Measurements from ENCODE around the gene ATXN7. TPM values are rescaled to one million over a fixed set of nuclear protein-coding genes. Genes with fewer than 3 reads are reported as not detected.

The ATXN7 gene
- total RNA-seq, 2 experiments from 2014 or later: 27.1 to 58.3 TPM

- no peak for ATAC-seq
- intact Hi-C loops (cut with DNase I, micrococcal nuclease): no loop called here
- no peak for DNase-seq
- no peak overlapping the region for H3K27ac Mint-ChIP-seq
- H3K27me3 Mint-ChIP-seq: no peaks in the 10 kb centered on the region
- H3K4me1 Mint-ChIP-seq: peaks cover 35% of the 10 kb centered on the region
- no peak overlapping the region for H3K4me3 Mint-ChIP-seq
- H3K9me3 Mint-ChIP-seq (ENCODE audit: low read depth): no peaks in the 10 kb centered on the region
- POLR2A ChIA-PET: interaction anchor here (0.7 kb wide), 1 partner anchor 53 kb away, joined by 4 read pairs; no protein-coding TSS in a partner anchor
- CTCF ChIA-PET: interaction anchor here (1.2 to 2.2 kb wide), 3 partner anchors 24 to 64 kb away, joined by 3 to 8 read pairs (median 6); partner anchors contain the start of gene PSMD6
- peaks cover 5% of the 10 kb centered on the region for H3K36me3 Mint-ChIP-seq (ENCODE audit: low read depth)
Observed at GRCh38 chr3:63959146-63959545, 95.5 kb downstream of the ATXN7 start.

GRCh38 chr3:63960048-63960711 lies 96.5 kb downstream of the ATXN7 start:
- DNase-seq: no peak

GRCh38 chr3:63961891-63962290 lies 98.2 kb downstream of the ATXN7 start:
- Mint-ChIP-seq H3K4me3 (no peak overlapping the region), H3K9me3 (ENCODE audit: low read depth) (no peaks in the 10 kb centered on the region), H3K27me3 (no peaks in the 10 kb centered on the region), H3K4me1 (peaks cover 50% of the 10 kb centered on the region), H3K36me3 (ENCODE audit: low read depth) (no peaks in the 10 kb centered on the region), H3K27ac (no peak overlapping the region)
- POLR2A ChIA-PET: no interaction called here
- no peak for DNase-seq
- CTCF ChIA-PET: interaction anchor here (0.6 to 10.3 kb wide), 18 partner anchors 10 to 523 kb away, joined by 3 to 117 read pairs (median 5); partner anchors contain the start of genes C3orf49, PSMD6 and SCAANT1
- intact Hi-C loops (cut with DNase I, micrococcal nuclease): loop anchor here (1.0 to 2.0 kb wide), 3 partner anchors 31 to 61 kb away; partner anchors contain the start of genes PSMD6 (in 1 of the 2) and SCAANT1 (in 1 of the 2)
- peak; percentile 74 for ATAC-seq

More at GRCh38 chr3:63960048-63960711, 96.5 kb downstream of the ATXN7 start:
- no peak for ATAC-seq
- Mint-ChIP-seq H3K4me1 (peaks cover 45% of the 10 kb centered on the region), H3K27me3 (no peaks in the 10 kb centered on the region), H3K4me3 (no peak overlapping the region), H3K36me3 (ENCODE audit: low read depth) (peaks cover 2% of the 10 kb centered on the region), H3K27ac (peak overlapping the region; percentile 52), H3K9me3 (ENCODE audit: low read depth) (no peaks in the 10 kb centered on the region)
- ChIA-PET CTCF (interaction anchor here (0.6 to 10.3 kb wide), 7 partner anchors 9 to 48 kb away, joined by 3 to 117 read pairs (median 5); no protein-coding TSS in a partner anchor), POLR2A (interaction anchor here (0.6 kb wide), 1 partner anchor 1084 kb away, joined by 8 read pairs; no protein-coding TSS in a partner anchor)
- intact Hi-C loops (cut with DNase I, micrococcal nuclease): loop anchor here in 1 of 2 experiments (2.0 kb wide), 1 partner anchor 47 kb away; the partner anchor contains the start of gene SCAANT1

DNA sequence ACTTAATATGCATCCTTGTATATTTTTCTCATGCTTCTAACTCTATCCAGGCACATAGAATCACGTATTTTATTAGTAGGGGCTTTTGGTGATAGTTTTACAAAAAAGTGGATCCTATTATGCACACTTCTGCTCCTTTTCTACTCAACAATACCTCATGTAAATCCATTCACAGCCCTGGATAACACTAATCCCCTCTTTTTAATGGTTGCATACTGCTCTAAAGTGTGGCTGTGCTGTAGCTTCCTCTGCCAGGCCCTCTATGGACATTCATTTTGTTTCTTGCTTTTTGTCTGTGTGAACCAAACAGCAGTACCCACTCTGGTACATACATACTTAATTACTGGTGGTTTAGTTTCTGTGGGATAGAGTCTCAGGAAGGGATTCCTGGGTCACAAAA lies 99.8 kb downstream of the ATXN7 start:
- Mint-ChIP-seq H3K4me3 (no peak overlapping the region), H3K36me3 (ENCODE audit: low read depth) (no peaks in the 10 kb centered on the region), H3K9me3 (ENCODE audit: low read depth) (no peaks in the 10 kb centered on the region), H3K27me3 (no peaks in the 10 kb centered on the region), H3K4me1 (peaks cover 56% of the 10 kb centered on the region), H3K27ac (no peak overlapping the region)
- no peak for ATAC-seq
- DNase-seq: no peak
- POLR2A ChIA-PET: no interaction called here
- intact Hi-C loops (cut with DNase I, micrococcal nuclease): no loop called here
- CTCF ChIA-PET: interaction anchor here (0.7 to 10.3 kb wide), 10 partner anchors 9 to 45 kb away, joined by 3 to 117 read pairs (median 6); no protein-coding TSS in a partner anchor

- Mint-ChIP-seq H3K27ac (peak overlapping the region; percentile 65), H3K27me3 (no peaks in the 10 kb centered on the region), H3K36me3 (ENCODE audit: low read depth) (no peaks in the 10 kb centered on the region), H3K9me3 (ENCODE audit: low read depth) (no peaks in the 10 kb centered on the region), H3K4me3 (no peak overlapping the region), H3K4me1 (peaks cover 63% of the 10 kb centered on the region)
- CTCF ChIA-PET: interaction anchor here (1.0 to 10.3 kb wide), 6 partner anchors 10 to 44 kb away, joined by 3 to 117 read pairs (median 6); no protein-coding TSS in a partner anchor
- intact Hi-C loops (cut with DNase I, micrococcal nuclease): loop anchor here in 1 of 2 experiments (5.0 kb wide), 2 partner anchors 53 to 57 kb away; partner anchors contain the start of genes PSMD6 and SCAANT1
- POLR2A ChIA-PET: interaction anchor here (0.7 to 1.2 kb wide), 2 partner anchors 14 to 37 kb away, joined by 3 to 4 read pairs; no protein-coding TSS in a partner anchor
- DNase-seq (no peak), ATAC-seq (peak; percentile 17)
Observed at GRCh38 chr3:63964681-63965485, 101.2 kb downstream of the ATXN7 start.

GRCh38 chr3:63966007-63966406 lies 102.3 kb downstream of the ATXN7 start:
- H3K27me3 Mint-ChIP-seq: no peaks in the 10 kb centered on the region
- ATAC-seq (no peak), DNase-seq (no peak)
- intact Hi-C loops (cut with DNase I, micrococcal nuclease): loop anchor here in 1 of 2 experiments (2.0 to 5.0 kb wide), 3 partner anchors 15 to 56 kb away; partner anchors contain the start of genes PSMD6 and SCAANT1
- H3K9me3 Mint-ChIP-seq (ENCODE audit: low read depth): no peaks in the 10 kb centered on the region
- H3K27ac Mint-ChIP-seq: no peak overlapping the region
- ChIA-PET CTCF (interaction anchor here (2.3 to 10.3 kb wide), 3 partner anchors 13 to 53 kb away, joined by 7 to 117 read pairs (median 11); no protein-coding TSS in a partner anchor), POLR2A (no interaction called here)
- H3K36me3 Mint-ChIP-seq (ENCODE audit: low read depth): no peaks in the 10 kb centered on the region
- H3K4me3 Mint-ChIP-seq: no peak overlapping the region
- peaks cover 66% of the 10 kb centered on the region for H3K4me1 Mint-ChIP-seq

DNA sequence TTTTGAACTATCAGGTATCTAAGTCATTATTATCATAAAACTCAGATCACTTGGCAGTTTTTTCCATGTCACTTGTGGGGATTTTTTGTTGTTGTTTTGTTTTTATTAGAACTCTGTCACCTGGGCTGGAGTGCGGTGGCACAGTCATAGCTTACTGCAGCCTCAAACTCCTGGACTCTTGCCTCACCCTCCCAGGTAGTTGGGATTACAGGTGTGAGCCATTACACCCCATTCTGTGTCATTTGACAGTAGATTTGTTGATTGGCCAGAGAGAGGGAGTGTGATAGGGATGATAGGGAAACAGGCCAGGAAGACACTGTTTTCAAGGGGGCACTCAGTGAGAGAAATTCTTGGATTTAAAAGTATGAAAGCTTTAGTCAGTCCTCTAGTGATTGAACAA lies 103.2 kb downstream of the ATXN7 start:
- no peaks in the 10 kb centered on the region for H3K27me3 Mint-ChIP-seq

GRCh38 chr3:63967675-63968611 lies 104.3 kb downstream of the ATXN7 start:
- POLR2A ChIA-PET: interaction anchor here (0.7 to 1.6 kb wide), 2 partner anchors 10 to 32 kb away, joined by 3 to 7 read pairs; no protein-coding TSS in a partner anchor
- no peaks in the 10 kb centered on the region for H3K9me3 Mint-ChIP-seq (ENCODE audit: low read depth)
- CTCF ChIA-PET: interaction anchor here (0.8 to 10.3 kb wide), 10 partner anchors 10 to 55 kb away, joined by 3 to 117 read pairs (median 6); partner anchors contain the start of gene PSMD6
- peaks cover 80% of the 10 kb centered on the region for H3K4me1 Mint-ChIP-seq
- DNase-seq: peak; percentile 54
- H3K27ac Mint-ChIP-seq: peak overlapping the region; percentile 89
- H3K4me3 Mint-ChIP-seq: peak overlapping the region; percentile 75
- intact Hi-C loops (cut with DNase I, micrococcal nuclease): loop anchor here (2.0 to 5.0 kb wide), 4 partner anchors 13 to 56 kb away; partner anchors contain the start of genes PSMD6 (in 2 of the 2) and SCAANT1 (in 1 of the 2)
- peak; percentile 50 for ATAC-seq
- peaks cover 3% of the 10 kb centered on the region for H3K36me3 Mint-ChIP-seq (ENCODE audit: low read depth)
- no peaks in the 10 kb centered on the region for H3K27me3 Mint-ChIP-seq

More for the DNA sequence above, 103.2 kb downstream of the ATXN7 start:
- Mint-ChIP-seq H3K4me3 (no peak overlapping the region), H3K9me3 (ENCODE audit: low read depth) (no peaks in the 10 kb centered on the region), H3K36me3 (ENCODE audit: low read depth) (no peaks in the 10 kb centered on the region), H3K4me1 (peaks cover 73% of the 10 kb centered on the region), H3K27ac (peak overlapping the region; percentile 78)
- ChIA-PET CTCF (interaction anchor here (0.9 to 10.3 kb wide), 6 partner anchors 9 to 63 kb away, joined by 3 to 117 read pairs (median 8); partner anchors contain the start of gene PSMD6), POLR2A (no interaction called here)
- ATAC-seq (no peak), DNase-seq (no peak)
- intact Hi-C loops (cut with DNase I, micrococcal nuclease): loop anchor here in 1 of 2 experiments (2.0 to 5.0 kb wide), 3 partner anchors 14 to 55 kb away; partner anchors contain the start of genes PSMD6 and SCAANT1

DNA sequence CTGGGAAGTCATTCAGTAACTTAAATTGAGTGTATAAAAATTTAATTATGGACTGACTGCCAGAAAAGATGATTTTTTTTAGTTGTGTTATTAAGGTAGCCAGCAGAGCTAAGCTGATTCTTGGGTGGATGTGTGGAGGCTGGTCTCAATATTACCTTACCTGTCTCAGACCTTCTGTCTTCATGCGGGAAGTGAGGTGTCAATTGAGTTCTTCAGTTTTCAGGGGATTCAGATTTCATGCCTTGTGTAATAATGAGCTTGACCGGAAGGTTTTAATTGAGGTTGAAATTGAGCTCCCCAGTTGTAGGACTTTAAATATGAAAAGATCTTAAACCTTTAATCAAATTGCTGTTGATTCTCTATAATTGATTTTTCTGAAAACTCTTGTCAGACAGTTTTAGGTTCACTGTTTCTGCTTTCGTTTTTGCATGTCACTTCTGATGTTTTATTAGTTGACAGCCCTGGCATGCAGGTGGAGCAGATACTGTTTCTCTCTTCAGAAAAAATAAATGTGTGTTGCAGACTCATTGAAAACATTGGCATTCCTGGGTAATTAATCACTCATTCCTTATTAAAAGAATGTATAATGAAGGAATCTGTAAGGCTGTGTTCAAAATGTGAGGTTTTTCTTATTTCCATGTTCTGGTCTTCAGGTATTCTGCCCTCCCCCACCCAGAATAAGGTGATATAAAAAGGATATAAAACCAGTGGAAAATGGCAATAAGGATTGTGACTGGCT lies 105.1 kb downstream of the ATXN7 start:
- POLR2A ChIA-PET: interaction anchor here (0.7 to 1.6 kb wide), 2 partner anchors 10 to 31 kb away, joined by 3 to 7 read pairs; no protein-coding TSS in a partner anchor
- CTCF ChIA-PET: interaction anchor here (1.0 to 10.3 kb wide), 9 partner anchors 10 to 55 kb away, joined by 3 to 117 read pairs (median 6); partner anchors contain the start of gene PSMD6
- Mint-ChIP-seq H3K27me3 (no peaks in the 10 kb centered on the region), H3K4me3 (peak overlapping the region; percentile 75), H3K36me3 (ENCODE audit: low read depth) (peaks cover 11% of the 10 kb centered on the region), H3K27ac (peak overlapping the region; percentile 89), H3K9me3 (ENCODE audit: low read depth) (no peaks in the 10 kb centered on the region), H3K4me1 (peaks cover 88% of the 10 kb centered on the region)
- ATAC-seq (peak; percentile 5), DNase-seq (no peak)
- intact Hi-C loops (cut with DNase I, micrococcal nuclease): loop anchor here (2.0 to 5.0 kb wide), 3 partner anchors 54 to 56 kb away; partner anchors contain the start of genes PSMD6 (in 2 of the 2) and SCAANT1 (in 1 of the 2)
